ENCODE measurements around the gene P3H4. TPM values are rescaled to one million over a fixed set of nuclear protein-coding genes. Genes with fewer than 3 reads are reported as not detected.
A peak's percentile ranks its signal among the peaks of the same experiment; 100 is the strongest.
"Not testable (repeated sequence)": the region's sequence is repeated elsewhere in the genome, so short reads cannot be mapped to it uniquely, and the experiment has no call there.

P3H4 gene
- total and polyA plus RNA-seq, 2 donors = 4.1 to 4.8 TPM

- H3K4me3 ChIP-seq (ENCODE audit: low read length in 2 of 2) = peak overlapping the region; percentile 55 to 58
- WGBS = 4% methylated on average over 13 of the region's 13 CpGs
- H3K9me3 ChIP-seq (ENCODE audit: control insufficient read depth in 2 of 2, insufficient read depth in 1 of 2, low read length in 1 of 2) = no peaks in the 10 kb centered on the region
- DNase-seq (ENCODE audit: low read depth in 6 of 9, low spot score in 9 of 9) = peak in 5 of 9 donors; percentile 64 to 85 (median 67)
- peak overlapping the region; percentile 72 to 83 for H3K27ac ChIP-seq (ENCODE audit: low read depth in 1 of 2, low read length in 1 of 2)
- peaks cover 0 to 3% of the 10 kb centered on the region in 2 donors for H3K36me3 ChIP-seq (ENCODE audit: control insufficient read depth in 2 of 2, insufficient read depth in 2 of 2, low read length in 1 of 2)
- peaks cover 0 to 5% of the 10 kb centered on the region in 2 donors for H3K27me3 ChIP-seq (ENCODE audit: control insufficient read depth in 2 of 2, insufficient read depth in 1 of 2, low read length in 1 of 2)
- H3K4me1 ChIP-seq (ENCODE audit: control insufficient read depth in 2 of 2, insufficient read depth in 2 of 2, low read length in 2 of 2) = peaks cover 18 to 74% of the 10 kb centered on the region in 2 donors
Observed at GRCh38 chr17:41785091-41785858, 26.5 kb downstream of the P3H4 start.

GRCh38 chr17:41784207-41784744 is 27.5 kb downstream of the P3H4 start:
- WGBS = 22% methylated on average over 6 of the region's 6 CpGs
- peak overlapping the region; percentile 53 to 61 for H3K27ac ChIP-seq (ENCODE audit: low read depth in 1 of 2, low read length in 1 of 2)
- no peaks in the 10 kb centered on the region for H3K9me3 ChIP-seq (ENCODE audit: control insufficient read depth in 2 of 2, insufficient read depth in 1 of 2, low read length in 1 of 2)
- H3K4me1 ChIP-seq (ENCODE audit: control insufficient read depth in 2 of 2, insufficient read depth in 2 of 2, low read length in 2 of 2) = peaks cover 18 to 64% of the 10 kb centered on the region in 2 donors
- peak overlapping the region in 1 of 2 donors; percentile 58 for H3K4me3 ChIP-seq (ENCODE audit: low read length in 2 of 2)
- H3K36me3 ChIP-seq (ENCODE audit: control insufficient read depth in 2 of 2, insufficient read depth in 2 of 2, low read length in 1 of 2) = peaks cover 0 to 3% of the 10 kb centered on the region in 2 donors
- DNase-seq (ENCODE audit: low read depth in 6 of 9, low spot score in 9 of 9) = peak in 1 of 9 donors; percentile 33
- peaks cover 0 to 5% of the 10 kb centered on the region in 2 donors for H3K27me3 ChIP-seq (ENCODE audit: control insufficient read depth in 2 of 2, insufficient read depth in 1 of 2, low read length in 1 of 2)

GRCh38 chr17:41782142-41782541 is 29.6 kb downstream of the P3H4 start:
- no peak overlapping the region for H3K4me3 ChIP-seq (ENCODE audit: low read length in 2 of 2)
- peaks cover 0 to 5% of the 10 kb centered on the region in 2 donors for H3K27me3 ChIP-seq (ENCODE audit: control insufficient read depth in 2 of 2, insufficient read depth in 1 of 2, low read length in 1 of 2)
- 95% methylated on average over 4 of the region's 4 CpGs for WGBS

GRCh38 chr17:41781404-41782110 is 30.2 kb downstream of the P3H4 start:
- no peak for DNase-seq (ENCODE audit: low read depth in 6 of 9, low spot score in 9 of 9)
- Histone ChIP-seq H3K27me3 (ENCODE audit: control insufficient read depth in 2 of 2, insufficient read depth in 1 of 2, low read length in 1 of 2) (peaks cover 0 to 5% of the 10 kb centered on the region in 2 donors), H3K4me3 (ENCODE audit: low read length in 2 of 2) (no peak overlapping the region), H3K36me3 (ENCODE audit: control insufficient read depth in 2 of 2, insufficient read depth in 2 of 2, low read length in 1 of 2) (peaks cover 0 to 7% of the 10 kb centered on the region in 2 donors), H3K27ac (ENCODE audit: low read depth in 1 of 2, low read length in 1 of 2) (no peak overlapping the region), H3K9me3 (ENCODE audit: control insufficient read depth in 2 of 2, insufficient read depth in 1 of 2, low read length in 1 of 2) (no peaks in the 10 kb centered on the region), H3K4me1 (ENCODE audit: control insufficient read depth in 2 of 2, insufficient read depth in 2 of 2, low read length in 2 of 2) (peaks cover 18 to 42% of the 10 kb centered on the region in 2 donors)
- WGBS = 88% methylated on average over 13 of the region's 13 CpGs

More at GRCh38 chr17:41782142-41782541, 29.6 kb downstream of the P3H4 start:
- no peak overlapping the region for H3K27ac ChIP-seq (ENCODE audit: low read depth in 1 of 2, low read length in 1 of 2)
- H3K9me3 ChIP-seq (ENCODE audit: control insufficient read depth in 2 of 2, insufficient read depth in 1 of 2, low read length in 1 of 2) = no peaks in the 10 kb centered on the region
- no peak for DNase-seq (ENCODE audit: low read depth in 6 of 9, low spot score in 9 of 9)
- peaks cover 18 to 48% of the 10 kb centered on the region in 2 donors for H3K4me1 ChIP-seq (ENCODE audit: control insufficient read depth in 2 of 2, insufficient read depth in 2 of 2, low read length in 2 of 2)
- peaks cover 0 to 7% of the 10 kb centered on the region in 2 donors for H3K36me3 ChIP-seq (ENCODE audit: control insufficient read depth in 2 of 2, insufficient read depth in 2 of 2, low read length in 1 of 2)

- Histone ChIP-seq H3K36me3 (ENCODE audit: control insufficient read depth in 2 of 2, insufficient read depth in 2 of 2, low read length in 1 of 2) (peaks cover 0 to 14% of the 10 kb centered on the region in 2 donors), H3K27me3 (ENCODE audit: control insufficient read depth in 2 of 2, insufficient read depth in 1 of 2, low read length in 1 of 2) (no peaks in the 10 kb centered on the region), H3K9me3 (ENCODE audit: control insufficient read depth in 2 of 2, insufficient read depth in 1 of 2, low read length in 1 of 2) (no peaks in the 10 kb centered on the region), H3K27ac (ENCODE audit: low read depth in 1 of 2, low read length in 1 of 2) (no peak overlapping the region), H3K4me3 (ENCODE audit: low read length in 2 of 2) (no peak overlapping the region), H3K4me1 (ENCODE audit: control insufficient read depth in 2 of 2, insufficient read depth in 2 of 2, low read length in 2 of 2) (peaks cover 2 to 30% of the 10 kb centered on the region in 2 donors)
- no peak for DNase-seq (ENCODE audit: low read depth in 6 of 9, low spot score in 9 of 9)
- WGBS = 98% methylated on average over 1 of the region's 1 CpG
Observed at GRCh38 chr17:41779954-41780353, 31.8 kb downstream of the P3H4 start.

GRCh38 chr17:41777574-41778188 is 34.1 kb downstream of the P3H4 start:
- WGBS = 69% methylated on average over 12 of the region's 12 CpGs
- Histone ChIP-seq H3K27ac (ENCODE audit: low read depth in 1 of 2, low read length in 1 of 2) (peak overlapping the region in 1 of 2 donors; percentile 42), H3K9me3 (ENCODE audit: control insufficient read depth in 2 of 2, insufficient read depth in 1 of 2, low read length in 1 of 2) (no peaks in the 10 kb centered on the region), H3K4me1 (ENCODE audit: control insufficient read depth in 2 of 2, insufficient read depth in 2 of 2, low read length in 2 of 2) (peaks cover 0 to 20% of the 10 kb centered on the region in 2 donors), H3K27me3 (ENCODE audit: control insufficient read depth in 2 of 2, insufficient read depth in 1 of 2, low read length in 1 of 2) (no peaks in the 10 kb centered on the region), H3K4me3 (ENCODE audit: low read length in 2 of 2) (no peak overlapping the region), H3K36me3 (ENCODE audit: control insufficient read depth in 2 of 2, insufficient read depth in 2 of 2, low read length in 1 of 2) (peaks cover 0 to 14% of the 10 kb centered on the region in 2 donors)
- no peak for DNase-seq (ENCODE audit: low read depth in 6 of 9, low spot score in 9 of 9)

- peaks cover 0 to 19% of the 10 kb centered on the region in 2 donors for H3K4me1 ChIP-seq (ENCODE audit: control insufficient read depth in 2 of 2, insufficient read depth in 2 of 2, low read length in 2 of 2)
Observed at GRCh38 chr17:41777157-41777573, 34.6 kb downstream of the P3H4 start.

GRCh38 chr17:41776262-41776900 is 35.4 kb downstream of the P3H4 start:
- H3K9me3 ChIP-seq (ENCODE audit: control insufficient read depth in 2 of 2, insufficient read depth in 1 of 2, low read length in 1 of 2); H3K27ac ChIP-seq (ENCODE audit: low read depth in 1 of 2, low read length in 1 of 2); H3K4me3 ChIP-seq (ENCODE audit: low read length in 2 of 2); DNase-seq (ENCODE audit: low read depth in 6 of 9, low spot score in 9 of 9); H3K27me3 ChIP-seq (ENCODE audit: control insufficient read depth in 2 of 2, insufficient read depth in 1 of 2, low read length in 1 of 2): not testable (repeated sequence)
- 95% methylated on average over 14 of the region's 14 CpGs for WGBS
- Histone ChIP-seq H3K4me1 (ENCODE audit: control insufficient read depth in 2 of 2, insufficient read depth in 2 of 2, low read length in 2 of 2) (peaks cover 0 to 12% of the 10 kb centered on the region in 2 donors), H3K36me3 (ENCODE audit: control insufficient read depth in 2 of 2, insufficient read depth in 2 of 2, low read length in 1 of 2) (peaks cover 2 to 16% of the 10 kb centered on the region in 2 donors)

More at GRCh38 chr17:41777157-41777573, 34.6 kb downstream of the P3H4 start:
- Histone ChIP-seq H3K27ac (ENCODE audit: low read depth in 1 of 2, low read length in 1 of 2) (no peak overlapping the region), H3K27me3 (ENCODE audit: control insufficient read depth in 2 of 2, insufficient read depth in 1 of 2, low read length in 1 of 2) (no peaks in the 10 kb centered on the region), H3K36me3 (ENCODE audit: control insufficient read depth in 2 of 2, insufficient read depth in 2 of 2, low read length in 1 of 2) (peaks cover 0 to 11% of the 10 kb centered on the region in 2 donors), H3K9me3 (ENCODE audit: control insufficient read depth in 2 of 2, insufficient read depth in 1 of 2, low read length in 1 of 2) (no peaks in the 10 kb centered on the region), H3K4me3 (ENCODE audit: low read length in 2 of 2) (no peak overlapping the region)
- 90% methylated on average over 4 of the region's 4 CpGs for WGBS
- no peak for DNase-seq (ENCODE audit: low read depth in 6 of 9, low spot score in 9 of 9)

All from thymus (tissue), 11 donors.